Measurements from ENCODE around the gene MEOX2.

The MEOX2 gene

GRCh38 chr7:15686295-15686956 is at the start of gene MEOX2:
Gene MEOX2, minus strand, starts transcription at chr7:15686683. Its CDS starts 281 bp downstream, at chr7:15686402.
- peak; percentile 79 for DNase-seq (ENCODE audit: low read depth)

- DNase-seq (ENCODE audit: low read depth), result no peak
These were observed 43.3 kb upstream of the MEOX2 start for GRCh38 chr7:15729746-15730145.

- DNase-seq (ENCODE audit: low read depth), result no peak
These were observed 38.6 kb upstream of the MEOX2 start for GRCh38 chr7:15725051-15725450.

- no peak for DNase-seq (ENCODE audit: low read depth)
These were observed 37.4 kb upstream of the MEOX2 start for GRCh38 chr7:15723841-15724240.

GRCh38 chr7:15720849-15721471 is 34.5 kb upstream of the MEOX2 start:
- DNase-seq (ENCODE audit: low read depth), result peak; percentile 27

GRCh38 chr7:15719311-15719710 is 32.8 kb upstream of the MEOX2 start:
- no peak for DNase-seq (ENCODE audit: low read depth)

GRCh38 chr7:15715435-15715834 is 29.0 kb upstream of the MEOX2 start:
- DNase-seq (ENCODE audit: low read depth), result no peak

- DNase-seq (ENCODE audit: low read depth), result no peak
These were observed 23.5 kb upstream of the MEOX2 start for GRCh38 chr7:15709978-15710377.

GRCh38 chr7:15707570-15707969 is 21.1 kb upstream of the MEOX2 start:
- no peak for DNase-seq (ENCODE audit: low read depth)

GRCh38 chr7:15703732-15704131 is 17.2 kb upstream of the MEOX2 start:
- no peak for DNase-seq (ENCODE audit: low read depth)

- DNase-seq (ENCODE audit: low read depth), result no peak
These were observed 6.1 kb upstream of the MEOX2 start for GRCh38 chr7:15692501-15693020.

GRCh38 chr7:15688911-15689310 is 2.4 kb upstream of the MEOX2 start:
- no peak for DNase-seq (ENCODE audit: low read depth)

- DNase-seq (ENCODE audit: low read depth), result no peak
These were observed 1.8 kb upstream of the MEOX2 start for GRCh38 chr7:15688279-15688626.

- no peak for DNase-seq (ENCODE audit: low read depth)
These were observed 1.2 kb upstream of the MEOX2 start for GRCh38 chr7:15687546-15688278.

GRCh38 chr7:15686957-15687545 is 568 bp upstream of the MEOX2 start:
- DNase-seq (ENCODE audit: low read depth), result no peak

GRCh38 chr7:15685358-15686294 is 857 bp downstream of the MEOX2 start:
- no peak for DNase-seq (ENCODE audit: low read depth)

- no peak for DNase-seq (ENCODE audit: low read depth)
These were observed 1.6 kb downstream of the MEOX2 start for GRCh38 chr7:15684871-15685270.

- no peak for DNase-seq (ENCODE audit: low read depth)
These were observed 2.2 kb downstream of the MEOX2 start for GRCh38 chr7:15684111-15684800.

GRCh38 chr7:15682751-15683245 is 3.7 kb downstream of the MEOX2 start:
- no peak for DNase-seq (ENCODE audit: low read depth)

- DNase-seq (ENCODE audit: low read depth), result no peak
These were observed 4.4 kb downstream of the MEOX2 start for GRCh38 chr7:15682111-15682510.

- DNase-seq (ENCODE audit: low read depth), result no peak
These were observed 4.9 kb downstream of the MEOX2 start for GRCh38 chr7:15681631-15682030.

All from GM04504 (cell line).